Frontal cortex (tissue), 4 donors: ENCODE results near the gene TXNDC15. TPM values are rescaled to one million over a fixed set of nuclear protein-coding genes. Genes with fewer than 3 reads are reported as not detected.

ENCODE experiments used
- DNase-seq, 2 donors: peaks; one replicate each; pipeline ENCODE4 v3.0.0; 2012; ENCODE audit warnings: low spot score in 2 of 2
- FAIRE-seq: peaks from 2 replicates; lab custom pipeline; 2012; peaks lifted over from hg19 to GRCh38; lab: Jason Lieb, UNC
- small RNA-seq: library from RNA; depleted of rRNA; stranded (forward); fragments of <200 nt; gene quantifications from one replicate; pipeline ENCODE3, GENCODE V24; 2014
- total RNA-seq: library from RNA; depleted of rRNA; stranded (reverse); fragments of >200 nt; gene quantifications from one replicate; pipeline ENCODE4 v1.2.3, GENCODE V29; 2014
- donor health status: control.
- donor health status: control.
- donor health status: control.

Gene TXNDC15
- total RNA-seq, 1 donor from 2014 or later: 108 TPM

- DNase-seq: no peak
- FAIRE-seq: no peak
These were observed 39.1 kb downstream of the TXNDC15 start for GRCh38 chr5:134913254-134913653.

DNA sequence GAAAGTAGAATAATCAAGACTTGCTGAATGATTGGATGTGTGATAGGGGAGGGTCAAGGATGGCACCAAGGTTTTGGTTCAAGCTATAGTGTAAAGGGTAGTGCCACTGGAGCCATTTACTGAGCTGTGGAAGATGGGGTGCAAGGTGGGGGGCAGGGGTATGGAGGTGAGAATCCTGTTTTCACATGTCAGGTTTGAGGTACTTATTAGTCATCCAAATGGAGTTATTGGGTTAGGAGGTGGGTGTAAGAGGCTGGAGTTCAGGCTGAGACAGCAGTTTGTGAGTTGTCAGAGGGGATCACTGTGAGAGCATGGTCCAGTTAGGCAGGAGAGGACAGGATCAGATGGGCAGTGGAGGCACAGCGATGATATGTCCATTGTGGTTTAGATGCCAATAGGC, 39.6 kb downstream of the TXNDC15 start:
- DNase-seq: no peak
- FAIRE-seq: no peak

DNA sequence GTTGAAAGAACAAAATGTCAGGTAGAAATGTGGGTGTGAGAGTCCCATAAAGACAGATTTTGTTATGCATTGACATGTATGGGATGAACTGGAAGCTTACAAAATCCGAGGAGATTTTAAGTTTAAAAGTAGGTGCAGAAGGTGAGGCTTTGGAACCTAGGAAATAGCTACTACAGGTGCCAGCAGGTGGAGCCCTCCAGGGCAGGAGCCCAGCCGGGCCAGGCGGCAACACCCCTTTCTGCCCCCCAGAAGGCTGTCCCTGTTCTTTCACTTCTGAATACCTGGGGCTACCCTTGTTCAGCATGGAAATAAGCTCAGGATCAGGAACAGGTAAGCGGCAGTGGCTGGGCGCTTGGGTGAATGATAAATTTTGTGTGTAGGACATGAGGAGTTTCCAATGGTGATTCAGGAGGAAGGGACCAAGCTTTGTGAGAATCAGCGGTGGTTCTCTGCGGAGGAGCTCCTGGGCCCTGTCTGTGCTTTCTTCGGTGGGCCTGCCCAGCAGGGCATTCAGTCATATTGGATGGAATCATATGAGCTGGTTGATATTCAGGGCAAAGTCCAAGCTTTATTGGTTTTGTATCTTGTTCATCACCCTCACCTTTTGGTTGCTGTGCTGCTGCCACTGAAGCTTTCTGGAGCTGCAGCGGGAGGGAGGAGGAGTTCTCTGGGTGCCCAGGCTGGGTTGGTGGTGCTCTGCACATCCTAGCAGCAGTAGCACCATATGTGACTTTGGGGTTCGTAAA, 43.1 kb downstream of the TXNDC15 start:
- FAIRE-seq (no peak), DNase-seq (no peak)

GRCh38 chr5:134918861-134919260, 44.7 kb downstream of the TXNDC15 start:
- FAIRE-seq (no peak), DNase-seq (no peak)

GRCh38 chr5:134920848-134921575, 46.8 kb downstream of the TXNDC15 start:
- FAIRE-seq: no peak

DNA sequence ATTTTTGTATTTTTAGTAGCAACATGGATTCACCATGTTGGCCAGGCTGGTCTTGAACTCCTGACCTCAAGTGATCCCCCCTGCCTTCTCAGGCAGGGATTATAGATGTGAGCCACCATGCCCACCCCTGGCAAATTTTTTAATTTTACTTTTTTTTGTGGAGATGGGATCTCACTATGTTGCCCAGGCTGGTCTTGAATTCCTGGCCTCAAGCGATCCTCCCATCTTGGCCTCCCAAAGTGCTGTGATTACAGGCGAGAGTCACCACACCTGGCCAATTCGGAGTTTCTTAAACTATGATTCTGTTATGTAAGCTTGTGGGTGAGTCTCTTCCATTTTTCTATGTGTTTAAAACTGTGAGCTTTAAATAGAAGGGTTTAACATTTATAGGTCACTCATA, 58.3 kb downstream of the TXNDC15 start:
- FAIRE-seq (no peak), DNase-seq (no peak)

More at GRCh38 chr5:134920848-134921575, 46.8 kb downstream of the TXNDC15 start:
- DNase-seq: no peak

DNA sequence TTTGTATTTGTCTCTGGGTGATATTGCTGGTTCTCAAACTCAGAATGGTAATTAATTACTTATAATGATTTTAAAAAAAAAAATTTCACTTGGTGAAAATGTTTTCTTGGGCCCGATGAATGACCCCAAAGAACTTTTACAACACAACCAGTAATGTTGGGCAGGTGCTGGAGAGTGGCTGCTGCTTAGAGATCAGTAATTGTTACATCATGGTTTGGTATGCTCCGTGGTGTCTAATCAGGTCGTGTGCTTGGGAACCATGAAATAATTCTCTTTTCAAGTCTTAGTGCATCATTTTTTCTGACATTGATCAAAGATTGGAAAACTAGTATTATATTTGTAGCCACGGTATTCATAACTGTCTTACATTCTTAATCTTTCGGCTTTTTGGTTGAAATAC, 60.0 kb downstream of the TXNDC15 start:
- DNase-seq (no peak), FAIRE-seq (no peak)

GRCh38 chr5:134935711-134936602, 61.8 kb downstream of the TXNDC15 start:
- FAIRE-seq (no peak), DNase-seq (no peak)

DNA sequence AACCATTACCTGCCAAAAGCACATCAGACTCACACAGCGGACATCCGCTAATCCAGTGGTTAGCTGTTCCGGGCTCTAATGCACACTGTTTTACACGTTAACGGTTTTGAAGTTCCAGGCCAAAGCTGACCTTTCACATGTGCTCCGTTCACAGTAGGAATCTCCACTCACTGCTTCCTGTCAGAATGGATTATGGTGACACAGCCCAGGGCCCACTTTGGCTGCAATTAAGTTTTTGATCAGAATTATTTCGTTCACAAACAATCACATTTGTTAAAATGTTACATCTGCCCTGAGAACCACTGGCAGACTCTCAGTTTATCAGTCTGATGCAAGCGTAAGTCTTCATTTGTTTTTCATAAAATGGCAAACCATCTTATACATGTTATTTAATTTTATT, 63.4 kb downstream of the TXNDC15 start:
- no peak for FAIRE-seq
- DNase-seq: no peak

DNA sequence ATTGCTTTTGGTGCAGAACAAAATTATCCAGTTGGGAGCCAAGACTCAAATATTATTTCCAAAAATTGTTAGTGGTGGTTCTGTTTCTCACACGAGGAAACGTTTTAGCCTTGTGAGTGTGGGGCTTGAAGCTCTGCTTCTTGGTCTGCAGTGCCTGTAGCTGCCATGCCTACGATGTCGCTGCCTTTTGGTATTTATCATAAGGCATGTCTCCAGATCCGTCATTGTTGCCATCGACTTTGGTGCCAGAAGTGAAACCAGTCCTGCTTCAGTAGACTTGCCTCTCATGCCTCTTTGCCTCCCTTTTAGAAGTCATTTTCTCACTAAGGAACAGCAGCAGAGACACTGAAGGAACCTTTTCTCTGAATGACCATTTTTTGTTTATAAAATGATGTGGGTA, 63.9 kb downstream of the TXNDC15 start:
- no peak for DNase-seq
- no peak for FAIRE-seq

DNA sequence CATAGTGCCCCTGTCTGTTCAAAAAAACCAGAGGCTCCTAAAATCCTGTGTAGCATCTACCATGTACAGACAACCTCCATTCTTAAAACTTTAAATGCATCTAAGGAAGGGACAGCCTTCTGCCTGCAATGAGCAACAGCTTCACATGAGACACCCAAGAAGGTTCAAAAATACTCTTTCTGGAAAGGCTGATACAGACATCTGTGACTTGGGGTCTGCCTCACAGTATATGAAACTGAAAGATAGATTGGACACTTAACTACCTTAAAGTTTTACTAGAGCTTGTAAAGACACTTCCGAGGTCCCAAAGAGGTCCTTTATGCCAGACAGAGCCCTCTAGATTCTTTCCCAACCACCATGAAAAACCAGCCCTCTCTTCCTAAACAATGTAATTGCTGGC, 65.3 kb downstream of the TXNDC15 start:
- no peak for DNase-seq
- no peak for FAIRE-seq

DNA sequence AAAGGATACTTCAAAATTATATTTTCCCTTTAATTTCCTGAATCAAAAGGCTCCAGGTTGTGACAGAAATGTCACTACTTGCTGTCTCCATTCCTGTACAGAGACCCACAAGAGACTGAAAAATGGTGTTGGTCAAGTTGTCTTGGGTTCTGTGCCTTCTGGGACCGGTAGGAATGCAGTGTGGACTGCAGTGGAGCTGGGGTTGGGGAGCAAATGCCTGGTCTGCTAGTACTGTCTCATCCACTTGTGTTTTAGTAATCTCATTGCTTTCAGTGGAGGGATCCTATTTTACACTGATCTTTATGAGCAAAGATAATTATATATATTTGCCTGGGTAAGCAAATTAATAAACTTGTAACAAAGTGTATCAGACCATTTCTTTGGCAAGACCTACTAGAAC, 69.4 kb downstream of the TXNDC15 start:
- DNase-seq (no peak), FAIRE-seq (no peak)

DNA sequence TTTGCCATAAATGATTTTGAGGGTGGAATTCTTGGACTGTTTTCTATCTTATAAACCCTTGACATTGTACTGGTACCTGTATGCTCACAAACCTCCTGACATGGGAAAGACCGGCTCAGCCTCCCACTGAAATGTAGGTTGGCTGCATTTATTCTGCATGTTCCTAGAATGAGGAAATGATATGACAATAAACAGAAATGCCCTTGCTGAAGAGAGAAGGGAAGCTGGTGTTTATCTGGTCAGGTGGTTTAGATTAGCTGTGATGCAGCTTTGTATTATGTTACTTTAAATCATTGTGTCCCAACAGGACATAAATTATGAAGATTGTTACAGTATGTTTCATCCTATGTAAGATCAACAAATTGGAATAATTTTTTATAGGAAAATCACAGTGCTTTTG, 70.5 kb downstream of the TXNDC15 start:
- no peak for DNase-seq
- no peak for FAIRE-seq

DNA sequence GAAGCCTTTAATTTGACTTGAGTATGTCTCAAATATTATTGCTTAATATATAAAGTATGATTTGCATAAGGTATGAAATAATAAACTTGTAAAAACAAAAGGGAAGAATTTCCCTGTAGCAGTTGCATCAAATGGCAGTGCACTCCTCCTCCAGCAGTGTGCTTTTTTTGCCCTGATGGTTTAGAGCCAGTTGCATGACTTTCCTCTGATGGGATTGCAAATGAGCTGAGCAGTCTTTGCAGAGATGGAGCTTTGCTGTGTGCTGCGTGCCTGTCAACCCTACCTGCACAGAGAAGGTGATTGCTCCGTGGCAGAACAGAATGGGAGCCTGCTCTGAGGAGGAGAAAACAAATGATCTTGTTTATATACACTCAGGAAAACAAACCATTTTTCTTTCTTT, 70.9 kb downstream of the TXNDC15 start:
- DNase-seq (no peak), FAIRE-seq (no peak)

GRCh38 chr5:134948911-134949310, 74.7 kb downstream of the TXNDC15 start:
- no peak for DNase-seq
- FAIRE-seq: no peak

DNA sequence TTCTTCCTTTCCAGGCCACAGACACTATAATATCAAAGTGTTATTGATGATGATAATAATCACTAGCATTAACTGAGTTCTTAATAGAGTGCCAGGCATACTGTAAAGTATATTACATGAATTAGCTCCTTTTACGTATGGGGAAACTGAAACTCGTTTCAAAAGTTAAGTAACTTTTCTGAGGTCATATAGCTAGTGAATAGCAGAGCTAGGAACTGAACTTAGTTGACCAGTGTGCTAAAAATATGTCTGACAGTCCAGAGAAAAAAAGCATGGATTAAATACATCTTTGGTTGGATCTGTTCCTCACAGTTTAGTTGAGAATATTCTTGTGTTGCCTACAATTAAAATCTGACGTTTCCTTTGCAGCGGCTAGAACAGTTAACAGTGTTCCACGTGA, 75.1 kb downstream of the TXNDC15 start:
- FAIRE-seq (no peak), DNase-seq (no peak)

Small RNA genes lying within 50 kb of the gene (small RNA-seq; reads per million reads assigned to genes)
- gene MIR4461 (not detected), gene MTND3P25 (not detected), gene MTND4LP30 (not detected)

Other genes with a start within 250 kb of the TXNDC15 start
- gene SAR1B, start 241.5 kb upstream of the TXNDC15 start, total RNA-seq: 35.5 TPM
- gene SEC24A, start 225.6 kb upstream of the TXNDC15 start, total RNA-seq: 17.9 TPM
- gene CAMLG, start 135.8 kb upstream of the TXNDC15 start, total RNA-seq: 100 TPM
- 24.1 TPM for gene DDX46, start 115.6 kb upstream of the TXNDC15 start, total RNA-seq
- gene C5orf24, start 28.4 kb upstream of the TXNDC15 start, total RNA-seq: 90.5 TPM
- 4.5 TPM for gene PCBD2, start 30.8 kb downstream of the TXNDC15 start, total RNA-seq
- gene CATSPER3, start 93.5 kb downstream of the TXNDC15 start, total RNA-seq: 0.82 TPM
- not detected for gene PITX1, start 159.9 kb downstream of the TXNDC15 start, total RNA-seq